H1 (cell line): Measurements from ENCODE around the gene BGLAP. TPM values are rescaled to one million over a fixed set of nuclear protein-coding genes. Genes with fewer than 3 reads are reported as not detected.

Experiments
- CTCF ChIA-PET: fragments of 300-600 bp; sonication (Branson Sonifier 250); formaldehyde crosslinking; loops from one replicate; lab custom pipeline; 2021; ENCODE audit not compliant: partially characterized antibody; lab: Charles Lee
- POLR2A ChIA-PET: fragments of 300-600 bp; sonication (Branson Sonifier 250); formaldehyde crosslinking; loops from one replicate; lab custom pipeline; 2021; ENCODE audit warnings: inconsistent platforms; ENCODE audit not compliant: partially characterized antibody; lab: Charles Lee
- DNase-seq, 2 experiments: peaks; one replicate each; pipeline versions ENCODE4 v3.0.0 to v3.0.0-alpha.2; 2010 to 2022; ENCODE audit warnings: low spot score in 2 of 2, low read depth in 1 of 2, mixed read lengths in 1 of 2
- FAIRE-seq: peaks from 2 replicates; lab custom pipeline; 2011; peaks lifted over from hg19 to GRCh38; lab: Jason Lieb, UNC
- H2AFZ ChIP-seq: 2 replicates; pipeline ENCODE4 v1.8.1; 2012; ENCODE audit warnings: low read length, inconsistent platforms
- H2AK5ac ChIP-seq: 2 replicates; pipeline ENCODE4 v1.6.1; 2013; ENCODE audit warnings: low read depth, low read length
- H2BK120ac ChIP-seq: replicated peaks from 2 replicates; pipeline ENCODE3; 2013; ENCODE audit warnings: low read depth, low read length, inconsistent platforms
- H2BK12ac ChIP-seq: 2 replicates; pipeline ENCODE4 v1.6.1; 2013; ENCODE audit warnings: low read depth, low read length
- H2BK15ac ChIP-seq: 2 replicates; pipeline ENCODE4 v1.6.1; 2013; ENCODE audit warnings: low read length
- H2BK20ac ChIP-seq: 2 replicates; pipeline ENCODE4 v1.6.1; 2013; ENCODE audit warnings: low read length
- H2BK5ac ChIP-seq: 2 replicates; pipeline ENCODE4 v1.6.1; 2013; ENCODE audit warnings: low read depth, low read length
- H3K14ac ChIP-seq: 2 replicates; pipeline ENCODE4 v1.6.1; 2013; ENCODE audit warnings: inconsistent platforms; ENCODE audit not compliant: insufficient read length
- H3K18ac ChIP-seq: 2 replicates; pipeline ENCODE4 v1.6.1; 2013; ENCODE audit warnings: low read length; ENCODE audit errors: extremely low read depth
- H3K23ac ChIP-seq: 2 replicates; pipeline ENCODE4 v1.6.1; 2013; ENCODE audit warnings: inconsistent platforms; ENCODE audit not compliant: insufficient read length
- H3K23me2 ChIP-seq: 2 replicates; pipeline ENCODE4 v1.6.1; 2013; ENCODE audit warnings: low read depth, low read length
- H3K27ac ChIP-seq: 2 replicates; pipeline ENCODE4 v1.6.1; 2011; ENCODE audit warnings: low read depth, low read length, inconsistent platforms
- H3K27me3 ChIP-seq, 4 experiments: replicated peaks in 1 of 4; 1 replicate in 1 of 4; 2 replicates in 3 of 4; pipeline versions ENCODE4 v1.6.1 to v1.8.1; 2011 to 2013; ENCODE audit warnings: low read length in 3 of 4, mild to moderate bottlenecking in 3 of 4, inconsistent platforms in 2 of 4, mixed read lengths in 2 of 4, moderate library complexity in 1 of 4; ENCODE audit not compliant: control insufficient read depth in 3 of 4, insufficient read depth in 3 of 4; ENCODE audit errors: extremely low read depth in 1 of 4
- H3K36me3 ChIP-seq, 4 experiments: 2 replicates each; pipeline versions ENCODE4 v1.6.1 to v1.8.1; 2011 to 2013; ENCODE audit warnings: mild to moderate bottlenecking in 4 of 4, low read length in 3 of 4, moderate library complexity in 2 of 4, control low read depth in 1 of 4, inconsistent platforms in 1 of 4; ENCODE audit not compliant: insufficient read depth in 4 of 4, control insufficient read depth in 2 of 4
- H3K4ac ChIP-seq: replicated peaks from 2 replicates; pipeline ENCODE3; 2013; ENCODE audit warnings: low read length, low read depth, mixed read lengths, inconsistent platforms; ENCODE audit not compliant: insufficient read length
- H3K4me1 ChIP-seq, 4 experiments: replicated peaks in 1 of 4; 1 replicate in 1 of 4; 2 replicates in 3 of 4; pipeline versions ENCODE4 v1.6.1 to v1.8.1; 2011 to 2013; ENCODE audit warnings: low read length in 3 of 4, inconsistent platforms in 2 of 4, mixed read lengths in 1 of 4; ENCODE audit not compliant: insufficient read depth in 4 of 4, control insufficient read depth in 3 of 4
- H3K4me2 ChIP-seq, 2 experiments: 2 replicates each; pipeline versions ENCODE4 v1.6.1 to v1.8.1; 2011 to 2013; ENCODE audit warnings: low read depth in 2 of 2, low read length in 2 of 2, control low read depth in 1 of 2, inconsistent platforms in 1 of 2, mild to moderate bottlenecking in 1 of 2; ENCODE audit not compliant: insufficient read depth in 1 of 2
- H3K4me3 ChIP-seq, 4 experiments: fragments of 200-600, 300-600 bp in 1 of 4; sonication (generic), shearing (Covaris generic), sonication (Bioruptor Twin) in 1 of 4; 2 replicates each; pipeline versions ENCODE4 v1.5.1 to v1.8.1; 2011 to 2016; ENCODE audit warnings: low read length in 4 of 4, low read depth in 3 of 4, control low read depth in 2 of 4, inconsistent platforms in 2 of 4, mild to moderate bottlenecking in 2 of 4, mixed read lengths in 1 of 4, moderate library complexity in 1 of 4; ENCODE audit not compliant: insufficient read depth in 2 of 4; ENCODE audit errors: extremely low read depth in 1 of 4
- H3K56ac ChIP-seq: replicated peaks from 2 replicates; pipeline ENCODE3; 2013; ENCODE audit warnings: low read depth, mild to moderate bottlenecking, mixed read lengths, low read length, inconsistent platforms; ENCODE audit not compliant: insufficient read length
- H3K79me1 ChIP-seq: 2 replicates; pipeline ENCODE4 v1.6.1; 2013; ENCODE audit warnings: low read depth, low read length, control low read depth
- H3K79me2 ChIP-seq, 2 experiments: 2 replicates each; pipeline versions ENCODE4 v1.6.1 to v1.8.1; 2012 to 2013; ENCODE audit warnings: low read length in 2 of 2, mild to moderate bottlenecking in 2 of 2, inconsistent platforms in 1 of 2; ENCODE audit not compliant: insufficient read depth in 2 of 2, control insufficient read depth in 1 of 2
- H3K9ac ChIP-seq, 4 experiments: replicated peaks in 1 of 4; 1 replicate in 1 of 4; 2 replicates in 3 of 4; pipeline versions ENCODE4 v1.6.1 to v1.8.1; 2011 to 2013; ENCODE audit warnings: low read depth in 3 of 4, low read length in 3 of 4, control low read depth in 2 of 4, mild to moderate bottlenecking in 2 of 4, moderate library complexity in 2 of 4, inconsistent platforms in 1 of 4; ENCODE audit errors: extremely low read depth in 1 of 4
- H3K9me3 ChIP-seq, 2 experiments: 2 replicates each; pipeline versions ENCODE4 v1.6.1 to v1.8.1; 2012 to 2013; ENCODE audit warnings: mild to moderate bottlenecking in 2 of 2, moderate library complexity in 2 of 2, control low read depth in 1 of 2, inconsistent platforms in 1 of 2, low read depth in 1 of 2, low read length in 1 of 2, mixed read lengths in 1 of 2; ENCODE audit not compliant: insufficient read depth in 2 of 2
- H4K20me1 ChIP-seq, 2 experiments: replicated peaks in 1 of 2; 2 replicates each; pipeline versions ENCODE3 to v1.8.1; 2011 to 2013; ENCODE audit warnings: inconsistent platforms in 2 of 2, low read length in 2 of 2, mild to moderate bottlenecking in 1 of 2; ENCODE audit not compliant: insufficient read depth in 2 of 2, control insufficient read depth in 1 of 2
- H4K5ac ChIP-seq: 2 replicates; pipeline ENCODE4 v1.6.1; 2013; ENCODE audit warnings: low read length, low read depth, mixed read lengths, inconsistent platforms; ENCODE audit not compliant: insufficient read length
- H4K8ac ChIP-seq: 2 replicates; pipeline ENCODE4 v1.8.0; 2013; ENCODE audit warnings: mild to moderate bottlenecking, moderate library complexity, low read length, inconsistent platforms; ENCODE audit not compliant: insufficient read depth; ENCODE audit errors: extremely low read depth
- H4K91ac ChIP-seq: replicated peaks from 2 replicates; pipeline ENCODE3; 2013; ENCODE audit warnings: low read length, mixed read lengths, inconsistent platforms; ENCODE audit not compliant: insufficient read length
- KDM5A ChIP-seq: fragments of 200-600 bp; IDR thresholded peaks from 2 replicates; pipeline ENCODE4 v1.7.1; 2012; ENCODE audit warnings: mild to moderate bottlenecking, low read length, inconsistent platforms, mixed read lengths
- YY1 ChIP-seq: IDR thresholded peaks from 2 replicates; pipeline ENCODE4 v1.6.1; 2011; ENCODE audit warnings: low read depth, mild to moderate bottlenecking, low read length
- WGBS, 2 experiments: shearing (Covaris generic) in 1 of 2; methylation state at CpG; one replicate each; pipeline versions ENCODE4 v1.1.6 to v1.1.7; 2013 to 2015; ENCODE audit warnings: low lambda C conversion rate in 2 of 2, mixed read lengths in 2 of 2, inconsistent platforms in 1 of 2, low coverage in 1 of 2, missing lambda C conversion rate in 1 of 2; ENCODE audit not compliant: insufficient replicate concordance in 2 of 2, insufficient coverage in 1 of 2, insufficient read length in 1 of 2; ENCODE audit errors: extremely low coverage in 1 of 2, missing lambda C conversion rate in 1 of 2; 5-methylcytosine and 5-hydroxymethylcytosine counted together
- polyA plus RNA-seq, 7 experiments: library from polyadenylated mRNA; depleted of rRNA in 3 of 7; stranded (reverse) in 5 of 7; unstranded in 2 of 7; fragments of >200 nt in 5 of 7; fragments of 200-250 nt in 2 of 7; gene quantifications; 1 replicate in 5 of 7; 2 replicates in 1 of 7; 4 replicates in 1 of 7; pipeline versions ENCODE4 v1.2.1 to v1.2.3, GENCODE V29; 2011 to 2013; ENCODE audit warnings: missing spikeins in 2 of 7, mixed read lengths in 2 of 7
- total RNA-seq: library from RNA; stranded (reverse); fragmentation: NEBNext Ultra II Directional; extraction: Animal tissue kit (Norgen Biotek cat#: 25700); gene quantifications from 2 replicates; pipeline ENCODE4 v1.2.1, GENCODE V29; 2021

Gene BGLAP
- total and polyA plus RNA-seq, 2 of the 8 experiments (the other 6 are each of a cell fraction or from before 2014, with no cell fraction given), result 1.2 to 1.5 TPM

GRCh38 chr1:156228501-156228900, 13.5 kb upstream of the BGLAP start:
- H3K4me3 ChIP-seq, result no peak overlapping the region
- FAIRE-seq (no peak), DNase-seq (no peak)
- H3K9me3 ChIP-seq, result no peaks in the 10 kb centered on the region
- H3K14ac ChIP-seq, result no peak overlapping the region
- no peak overlapping the region for H2BK20ac ChIP-seq
- H3K23me2 ChIP-seq, result no peaks in the 10 kb centered on the region
- H3K27me3 ChIP-seq, result no peaks in the 10 kb centered on the region
- H4K20me1 ChIP-seq, result peaks cover 0 to 5% of the 10 kb centered on the region in 2 experiments
- H3K79me1 ChIP-seq, result peaks cover 3% of the 10 kb centered on the region
- H3K27ac ChIP-seq, result no peak overlapping the region
- 0 out of 4 replicates have a peak, but pooled peaks cover 0 to 8% of the 10 kb centered on the region in 2 experiments for H3K79me2 ChIP-seq
- no peak overlapping the region for H3K23ac ChIP-seq
- H2BK12ac ChIP-seq, result no peak overlapping the region
- H2AFZ ChIP-seq, result no peak overlapping the region
- H4K91ac ChIP-seq, result no peak overlapping the region
- H3K36me3 ChIP-seq, result peaks cover 4 to 20% (median 9%) of the 10 kb centered on the region in 4 experiments; a peak in 7 of 8 replicates
- no peak overlapping the region for H3K18ac ChIP-seq
- CTCF ChIA-PET, result interaction anchor here (1.3 to 47.2 kb wide), 3 partner anchors 32 to 132 kb away, joined by 3 to 1265 read pairs (median 14); partner anchors contain the start of gene SEMA4A
- H3K56ac ChIP-seq, result no peak overlapping the region
- no peak overlapping the region for H3K4me2 ChIP-seq
- H2AK5ac ChIP-seq, result no peak overlapping the region
- POLR2A ChIA-PET, result interaction anchor here (0.7 to 12.7 kb wide), 6 partner anchors 14 to 162 kb away, joined by 3 to 82 read pairs (median 4); partner anchors contain the start of genes BGLAP and PAQR6
- H2BK15ac ChIP-seq, result no peak overlapping the region
- H3K9ac ChIP-seq, result no peak overlapping the region
- no peak overlapping the region for H4K5ac ChIP-seq
- 88% methylated on average over 7 of the region's 7 CpGs; no CpG with 5 or more reads in 1 of the 2 experiments for WGBS, 2 experiments
- no peaks in the 10 kb centered on the region for H3K4me1 ChIP-seq
- H2BK5ac ChIP-seq, result no peak overlapping the region
- H4K8ac ChIP-seq, result peak overlapping the region; percentile 64; the same call in 1 of the 2 replicates
- no peak overlapping the region for H3K4ac ChIP-seq
- no peak overlapping the region for H2BK120ac ChIP-seq
- no peak for TF ChIP-seq KDM5A
- no peak for TF ChIP-seq YY1
